WTC11 (cell line): ENCODE data around the gene PDE8B.

Experiments used
- HMGA2 ChIP-seq: fragments of 250-450 bp; sonication (Bioruptor Pico); IDR thresholded peaks from 2 replicates; pipeline ENCODE4 v1.4.0; 2021; ENCODE audit warnings: mild to moderate bottlenecking, moderate library complexity
- TF ChIP-seq, protein P1 (sequence below): sonication (generic); formaldehyde crosslinking; IDR thresholded peaks from 2 replicates; pipeline ENCODE4 v1.8.1; 2022; ENCODE audit warnings: low read depth, missing genetic modification reagents, borderline replicate concordance

DNA sequence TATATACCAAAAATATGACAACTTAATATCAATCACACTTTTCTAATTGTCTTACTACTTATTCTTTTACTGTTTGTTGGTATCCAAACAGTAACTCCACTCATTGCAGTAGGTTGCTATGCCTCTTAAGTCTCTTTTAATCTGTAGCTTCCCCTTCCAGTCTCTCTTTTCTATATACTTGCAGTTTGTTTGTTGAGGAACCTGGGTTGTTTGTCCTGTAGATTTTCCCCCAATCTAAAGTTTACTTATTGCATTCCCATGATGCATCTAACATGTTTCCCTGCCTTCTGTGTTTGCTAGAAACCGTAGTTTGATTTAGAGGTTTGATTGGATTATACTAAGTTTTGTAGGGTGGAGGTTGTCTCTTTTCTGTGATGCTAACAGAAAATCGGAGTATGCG lies 10.6 kb downstream of the PDE8B start:
- no peak for TF ChIP-seq HMGA2
- TF ChIP-seq, protein P1, sequence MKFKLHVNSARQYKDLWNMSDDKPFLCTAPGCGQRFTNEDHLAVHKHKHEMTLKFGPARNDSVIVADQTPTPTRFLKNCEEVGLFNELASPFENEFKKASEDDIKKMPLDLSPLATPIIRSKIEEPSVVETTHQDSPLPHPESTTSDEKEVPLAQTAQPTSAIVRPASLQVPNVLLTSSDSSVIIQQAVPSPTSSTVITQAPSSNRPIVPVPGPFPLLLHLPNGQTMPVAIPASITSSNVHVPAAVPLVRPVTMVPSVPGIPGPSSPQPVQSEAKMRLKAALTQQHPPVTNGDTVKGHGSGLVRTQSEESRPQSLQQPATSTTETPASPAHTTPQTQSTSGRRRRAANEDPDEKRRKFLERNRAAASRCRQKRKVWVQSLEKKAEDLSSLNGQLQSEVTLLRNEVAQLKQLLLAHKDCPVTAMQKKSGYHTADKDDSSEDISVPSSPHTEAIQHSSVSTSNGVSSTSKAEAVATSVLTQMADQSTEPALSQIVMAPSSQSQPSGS (CRISPR knock-in tag): no peak
